HCT116 (cell line): ENCODE results near the gene ATP6V1G3. TPM values are rescaled to one million over a fixed set of nuclear protein-coding genes. Genes with fewer than 3 reads are reported as not detected.

Source experiments
- ATAC-seq: fragments of 200-7000 bp; cut with Tn5 transposase; 2 replicates; pipeline ENCODE4 v1.9.1; 2020; ENCODE audit warnings: mild to moderate bottlenecking, moderate library complexity
- BruUV-seq: library from RNA; stranded (reverse); fragments of 400-500 nt; replicated peaks from 2 replicates; lab custom pipeline; 2021; lab: Mats Ljungman, UMichigan
- CTCF ChIA-PET: fragments of 300-600 bp; sonication (Branson Sonifier 250); formaldehyde crosslinking; loops from one replicate; lab custom pipeline; 2021; ENCODE audit warnings: antibody characterized with exemption; lab: Charles Lee
- POLR2A ChIA-PET: fragments of 300-600, 350-600 bp; sonication (Branson Sonifier 250); formaldehyde crosslinking; loops from one replicate; lab custom pipeline; 2021; ENCODE audit warnings: antibody characterized with exemption; lab: Charles Lee
- RAD21 ChIA-PET, 2 experiments: fragments of 300-600 bp; sonication (Branson Sonifier 250); formaldehyde crosslinking; loops; one replicate each; lab custom pipeline; 2023; ENCODE audit warnings: low total read pairs in 2 of 2; ENCODE audit not compliant: uncharacterized antibody in 2 of 2, unreplicated experiment in 2 of 2, low non-redundant PET in 1 of 2; lab: Charles Lee
- DNase-seq: peaks from one replicate; pipeline ENCODE4 v3.0.0-alpha.2; 2010; ENCODE audit warnings: low read depth, low spot score
- H2AFZ ChIP-seq: fragments of 200-600 bp; shearing (Covaris generic), sonication (generic); 2 replicates; pipeline ENCODE4 v1.6.1; 2017; ENCODE audit warnings: low read depth, mixed run types, mixed read lengths, antibody characterized with exemption, low read length; ENCODE audit not compliant: poor library complexity, severe bottlenecking
- H3K27ac ChIP-seq: 2 replicates; pipeline ENCODE4 v1.5.1; 2012; ENCODE audit warnings: low read depth, low read length
- H3K27me3 ChIP-seq: fragments of 200-600 bp; sonication (generic); 2 replicates; pipeline ENCODE4 v1.6.1; 2016; ENCODE audit warnings: mixed run types, low read length, mixed read lengths; ENCODE audit not compliant: insufficient read depth
- H3K36me3 ChIP-seq, 2 experiments: fragments of 200-500 bp in 1 of 2; fragments of 200-600 bp in 1 of 2; sonication (Bioruptor generic) in 1 of 2; sonication (generic) in 1 of 2; 2 replicates each; pipeline versions ENCODE4 v1.5.1 to v1.6.1; 2014 to 2016; ENCODE audit warnings: low read length in 2 of 2, inconsistent platforms in 1 of 2, mixed read lengths in 1 of 2, mixed run types in 1 of 2; ENCODE audit not compliant: insufficient read depth in 2 of 2, control insufficient read depth in 1 of 2
- H3K4me1 ChIP-seq, 2 experiments: fragments of 200-600 bp in 1 of 2; sonication (generic) in 1 of 2; 2 replicates each; pipeline versions ENCODE4 v1.5.1 to v1.6.1; 2012 to 2017; ENCODE audit warnings: low read length in 2 of 2, inconsistent platforms in 1 of 2, mild to moderate bottlenecking in 1 of 2, mixed read lengths in 1 of 2, mixed run types in 1 of 2, moderate library complexity in 1 of 2; ENCODE audit not compliant: insufficient read depth in 2 of 2, control insufficient read depth in 1 of 2
- H3K4me2 ChIP-seq: fragments of 200-600 bp; sonication (generic); 2 replicates; pipeline ENCODE4 v1.6.1; 2017; ENCODE audit warnings: mixed run types, low read length, mixed read lengths
- H3K4me3 ChIP-seq, 2 experiments: fragments of 200-600 bp in 1 of 2; sonication (generic) in 1 of 2; replicated peaks in 1 of 2; 2 replicates each; pipeline ENCODE4 v1.5.1; 2011 to 2016; ENCODE audit warnings: low read length in 2 of 2, control low read depth in 1 of 2, low read depth in 1 of 2, mild to moderate bottlenecking in 1 of 2, mixed read lengths in 1 of 2, mixed run types in 1 of 2
- H3K79me2 ChIP-seq: fragments of 200-600 bp; sonication (generic); 2 replicates; pipeline ENCODE4 v1.6.1; 2017; ENCODE audit warnings: mild to moderate bottlenecking, mixed run types, low read length, moderate library complexity, mixed read lengths; ENCODE audit not compliant: insufficient read depth
- H3K9ac ChIP-seq: fragments of 200-600 bp; sonication (generic); 2 replicates; pipeline ENCODE4 v1.6.1; 2016; ENCODE audit warnings: low read length, mixed read lengths
- H3K9me2 ChIP-seq: fragments of 200-600 bp; sonication (generic), shearing (Covaris generic); 2 replicates; pipeline ENCODE4 v1.6.1; 2017; ENCODE audit warnings: mixed run types, mild to moderate bottlenecking, moderate library complexity; ENCODE audit not compliant: insufficient read depth
- H3K9me3 ChIP-seq, 2 experiments: fragments of 200-500 bp in 1 of 2; fragments of 200-600 bp in 1 of 2; sonication (Bioruptor generic) in 1 of 2; sonication (generic) in 1 of 2; 2 replicates each; pipeline ENCODE4 v1.6.1; 2014 to 2017; ENCODE audit warnings: low read length in 2 of 2, mixed read lengths in 2 of 2, inconsistent platforms in 1 of 2, low read depth in 1 of 2, mild to moderate bottlenecking in 1 of 2, mixed run types in 1 of 2, moderate library complexity in 1 of 2; ENCODE audit not compliant: control insufficient read depth in 1 of 2, insufficient read depth in 1 of 2
- H4K20me1 ChIP-seq: fragments of 200-600 bp; sonication (generic), shearing (Covaris generic); 2 replicates; pipeline ENCODE4 v1.6.1; 2017; ENCODE audit warnings: mixed run types, mild to moderate bottlenecking, moderate library complexity; ENCODE audit not compliant: insufficient read depth
- EGR1 ChIP-seq: IDR thresholded peaks from 2 replicates; pipeline ENCODE4 v1.6.1; 2012; ENCODE audit warnings: low read depth
- ELF1 ChIP-seq: IDR thresholded peaks from 2 replicates; pipeline ENCODE4 v1.6.1; 2012; ENCODE audit warnings: low read depth, borderline replicate concordance
- EZH2 ChIP-seq: fragments of 200-600 bp; sonication (generic); IDR thresholded peaks from 2 replicates; pipeline ENCODE4 v1.6.1; 2017; ENCODE audit warnings: antibody characterized with exemption, mixed run types
- FOSL1 ChIP-seq: IDR thresholded peaks from 2 replicates; pipeline ENCODE4 v1.6.1; 2012; ENCODE audit warnings: low read depth
- JUND ChIP-seq: IDR thresholded peaks from 2 replicates; pipeline ENCODE4 v1.6.1; 2012
- POLR2A ChIP-seq: IDR thresholded peaks from 2 replicates; pipeline ENCODE4 v1.7.0; 2011; ENCODE audit warnings: borderline replicate concordance; ENCODE audit not compliant: insufficient read depth, insufficient read length; ENCODE audit errors: extremely low read depth
- POLR2AphosphoS5 ChIP-seq: IDR thresholded peaks from 2 replicates; pipeline ENCODE4 v1.6.1; 2011; ENCODE audit warnings: mild to moderate bottlenecking, low read depth, low read length, moderate library complexity
- REST ChIP-seq: IDR thresholded peaks from 2 replicates; pipeline ENCODE4 v1.6.1; 2012; ENCODE audit warnings: low read depth
- SIN3A ChIP-seq: IDR thresholded peaks from 2 replicates; pipeline ENCODE4 v1.6.1; 2012; ENCODE audit warnings: low read depth
- SP1 ChIP-seq: IDR thresholded peaks from 2 replicates; pipeline ENCODE4 v1.6.1; 2012; ENCODE audit warnings: low read depth
- TCF7L2 ChIP-seq: IDR thresholded peaks from 2 replicates; pipeline ENCODE4 v1.7.0; 2011; ENCODE audit warnings: borderline replicate concordance, inconsistent platforms; ENCODE audit not compliant: insufficient read depth, insufficient read length; ENCODE audit errors: extremely low read depth
- YY1 ChIP-seq: IDR thresholded peaks from 2 replicates; pipeline ENCODE4 v1.6.1; 2011; ENCODE audit warnings: low read length, low read depth, moderate library complexity, mild to moderate bottlenecking; ENCODE audit not compliant: insufficient replicate concordance; ENCODE audit errors: extremely low read depth
- ZNF274 ChIP-seq: fragments of 200-500 bp; sonication (Bioruptor generic); IDR thresholded peaks from 2 replicates; pipeline ENCODE4 v1.6.1; 2014; ENCODE audit warnings: mild to moderate bottlenecking, low read depth, low read length, inconsistent platforms
- intact Hi-C: fragments of 100-400 bp; cut with micrococcal nuclease; formaldehyde crosslinking; loops from 2 replicates; pipeline ENCODE4 v1.10.0; 2022
- total RNA-seq: library from RNA; stranded (reverse); gene quantifications from one replicate; pipeline ENCODE4 v1.2.1, GENCODE V29; 2021; ENCODE audit not compliant: unreplicated experiment
- TF ChIP-seq, protein P1 (sequence below): IDR thresholded peaks from 2 replicates; pipeline ENCODE4 v1.6.1; 2012
- TF ChIP-seq, protein P2 (sequence below): IDR thresholded peaks from 2 replicates; pipeline ENCODE4 v1.6.1; 2011; ENCODE audit warnings: mild to moderate bottlenecking, low read length, moderate library complexity; ENCODE audit not compliant: insufficient replicate concordance; ENCODE audit errors: extremely low read depth
- TF ChIP-seq, protein P3 (sequence below): IDR thresholded peaks from 2 replicates; pipeline ENCODE4 v1.6.1; 2012

ATP6V1G3 gene
- total RNA-seq, 1 experiment from 2014 or later, result not detected

DNA sequence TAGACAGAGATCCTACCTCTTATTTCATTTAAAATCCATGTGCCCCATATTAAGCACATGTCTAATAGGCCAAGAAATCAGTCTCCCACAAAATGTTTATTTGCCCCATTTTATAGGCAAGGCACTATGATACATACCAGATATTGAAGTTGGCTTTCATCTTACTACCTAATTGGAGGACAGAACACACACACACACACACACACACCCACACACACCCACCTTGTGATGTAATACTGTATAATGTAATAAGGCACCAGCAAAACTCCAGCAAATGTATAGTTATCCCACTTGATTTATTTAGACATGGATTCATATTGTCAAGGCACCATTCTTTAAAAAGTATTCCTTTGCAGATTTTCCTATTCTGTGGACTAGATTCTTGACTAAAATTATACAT is 56.8 kb downstream of the ATP6V1G3 start:
- POLR2A ChIA-PET, result no interaction called here
- BruUV-seq, result no TSS peak
- Histone ChIP-seq H2AFZ (no peak overlapping the region), H4K20me1 (no peaks in the 10 kb centered on the region)
- no peak for TF ChIP-seq POLR2A
- no peak for TF ChIP-seq SIN3A
- no peak for TF ChIP-seq SP1
- no peak for TF ChIP-seq YY1
- no peak for TF ChIP-seq EZH2
- TF ChIP-seq, all 23 proteins: peak for 0
- Histone ChIP-seq H3K9me3 (no peaks in the 10 kb centered on the region), H3K9me2 (no peaks in the 10 kb centered on the region), H3K27me3 (no peaks in the 10 kb centered on the region), H3K36me3 (no peaks in the 10 kb centered on the region), H3K27ac (no peak overlapping the region), H3K4me3 (no peak overlapping the region), H3K9ac (no peak overlapping the region), H3K4me1 (no peaks in the 10 kb centered on the region), H3K4me2 (no peak overlapping the region), H3K79me2 (no peaks in the 10 kb centered on the region)
- CTCF ChIA-PET, result no interaction called here
- RAD21 ChIA-PET, result no interaction called here
- ATAC-seq (no peak), DNase-seq (no peak)
- intact Hi-C loops, result no loop called here

DNA sequence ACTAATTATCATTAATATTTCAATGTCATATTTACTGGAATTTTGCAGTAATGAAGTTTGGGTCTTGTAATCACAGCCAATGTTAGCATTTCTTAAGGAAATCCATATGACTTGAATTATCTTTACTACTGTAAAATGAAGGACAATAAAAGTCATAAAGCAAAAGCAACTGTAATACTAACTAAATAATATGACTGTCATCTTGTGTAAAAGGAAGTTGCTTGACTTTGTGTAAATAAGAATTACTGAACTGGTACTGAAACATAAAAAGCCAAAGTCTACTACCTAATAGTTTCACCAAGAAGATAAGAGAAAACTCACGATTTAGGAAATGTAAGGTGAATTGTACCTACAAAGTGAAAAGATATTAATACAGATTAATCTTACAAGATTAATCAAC is 57.5 kb downstream of the ATP6V1G3 start:
- no peaks in the 10 kb centered on the region for H3K79me2 ChIP-seq
- no peak overlapping the region for H2AFZ ChIP-seq
- H3K4me3 ChIP-seq, result no peak overlapping the region
- H3K27ac ChIP-seq, result no peak overlapping the region
- H3K27me3 ChIP-seq, result no peaks in the 10 kb centered on the region
- POLR2A ChIA-PET, result no interaction called here
- no peaks in the 10 kb centered on the region for H4K20me1 ChIP-seq
- ATAC-seq (no peak), DNase-seq (no peak)
- H3K4me2 ChIP-seq, result no peak overlapping the region
- H3K9ac ChIP-seq, result no peak overlapping the region
- no peaks in the 10 kb centered on the region for H3K9me2 ChIP-seq
- intact Hi-C loops, result no loop called here
- BruUV-seq, result no TSS peak
- CTCF ChIA-PET, result no interaction called here
- RAD21 ChIA-PET, result no interaction called here
- H3K36me3 ChIP-seq, result no peaks in the 10 kb centered on the region
- H3K9me3 ChIP-seq, result no peaks in the 10 kb centered on the region
- H3K4me1 ChIP-seq, result no peaks in the 10 kb centered on the region
- TF ChIP-seq ELF1 (no peak), TCF7L2 (no peak), FOSL1 (no peak), ZNF274 (no peak), POLR2AphosphoS5 (no peak), SP1 (no peak), EGR1 (no peak), YY1 (no peak), REST (no peak), JUND (no peak)
- TF ChIP-seq, protein P1, sequence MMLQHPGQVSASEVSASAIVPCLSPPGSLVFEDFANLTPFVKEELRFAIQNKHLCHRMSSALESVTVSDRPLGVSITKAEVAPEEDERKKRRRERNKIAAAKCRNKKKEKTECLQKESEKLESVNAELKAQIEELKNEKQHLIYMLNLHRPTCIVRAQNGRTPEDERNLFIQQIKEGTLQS, result no peak
- TF ChIP-seq, protein P2, sequence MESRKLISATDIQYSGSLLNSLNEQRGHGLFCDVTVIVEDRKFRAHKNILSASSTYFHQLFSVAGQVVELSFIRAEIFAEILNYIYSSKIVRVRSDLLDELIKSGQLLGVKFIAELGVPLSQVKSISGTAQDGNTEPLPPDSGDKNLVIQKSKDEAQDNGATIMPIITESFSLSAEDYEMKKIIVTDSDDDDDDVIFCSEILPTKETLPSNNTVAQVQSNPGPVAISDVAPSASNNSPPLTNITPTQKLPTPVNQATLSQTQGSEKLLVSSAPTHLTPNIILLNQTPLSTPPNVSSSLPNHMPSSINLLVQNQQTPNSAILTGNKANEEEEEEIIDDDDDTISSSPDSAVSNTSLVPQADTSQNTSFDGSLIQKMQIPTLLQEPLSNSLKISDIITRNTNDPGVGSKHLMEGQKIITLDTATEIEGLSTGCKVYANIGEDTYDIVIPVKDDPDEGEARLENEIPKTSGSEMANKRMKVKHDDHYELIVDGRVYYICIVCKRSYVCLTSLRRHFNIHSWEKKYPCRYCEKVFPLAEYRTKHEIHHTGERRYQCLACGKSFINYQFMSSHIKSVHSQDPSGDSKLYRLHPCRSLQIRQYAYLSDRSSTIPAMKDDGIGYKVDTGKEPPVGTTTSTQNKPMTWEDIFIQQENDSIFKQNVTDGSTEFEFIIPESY, result no peak
- TF ChIP-seq, protein P3, sequence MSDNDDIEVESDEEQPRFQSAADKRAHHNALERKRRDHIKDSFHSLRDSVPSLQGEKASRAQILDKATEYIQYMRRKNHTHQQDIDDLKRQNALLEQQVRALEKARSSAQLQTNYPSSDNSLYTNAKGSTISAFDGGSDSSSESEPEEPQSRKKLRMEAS, result no peak
